ENCODE results near the gene SLC1A7.

The SLC1A7 gene

GRCh38 chr1:53160924-53161378 lies 18.5 kb upstream of the SLC1A7 start:
- no peak for DNase-seq (ENCODE audit: low read depth in 2 of 2)

GRCh38 chr1:53158900-53159299 lies 16.5 kb upstream of the SLC1A7 start:
- DNase-seq (ENCODE audit: low read depth in 2 of 2) = no peak

- no peak for DNase-seq (ENCODE audit: low read depth in 2 of 2)
Measured at GRCh38 chr1:53156783-53157182, 14.3 kb upstream of the SLC1A7 start.

GRCh38 chr1:53155945-53156344 lies 13.5 kb upstream of the SLC1A7 start:
- no peak for DNase-seq (ENCODE audit: low read depth in 2 of 2)

- no peak for DNase-seq (ENCODE audit: low read depth in 2 of 2)
Measured at GRCh38 chr1:53155534-53155933, 13.1 kb upstream of the SLC1A7 start.

- DNase-seq (ENCODE audit: low read depth in 2 of 2) = no peak
Measured at GRCh38 chr1:53154859-53155438, 12.5 kb upstream of the SLC1A7 start.

- no peak for DNase-seq (ENCODE audit: low read depth in 2 of 2)
Measured at GRCh38 chr1:53153752-53154151, 11.3 kb upstream of the SLC1A7 start.

- DNase-seq (ENCODE audit: low read depth in 2 of 2) = no peak
Measured at GRCh38 chr1:53148123-53148522, 5.7 kb upstream of the SLC1A7 start.

GRCh38 chr1:53147174-53147573 lies 4.7 kb upstream of the SLC1A7 start:
- no peak for DNase-seq (ENCODE audit: low read depth in 2 of 2)

GRCh38 chr1:53145942-53146708 lies 3.7 kb upstream of the SLC1A7 start:
- no peak for DNase-seq (ENCODE audit: low read depth in 2 of 2)

- DNase-seq (ENCODE audit: low read depth in 2 of 2) = no peak
Measured at GRCh38 chr1:53145619-53145941, 3.1 kb upstream of the SLC1A7 start.

- no peak for DNase-seq (ENCODE audit: low read depth in 2 of 2)
Measured at GRCh38 chr1:53145051-53145600, 2.7 kb upstream of the SLC1A7 start.

- no peak for DNase-seq (ENCODE audit: low read depth in 2 of 2)
Measured at GRCh38 chr1:53144201-53144600, 1.8 kb upstream of the SLC1A7 start.

- no peak for DNase-seq (ENCODE audit: low read depth in 2 of 2)
Measured at GRCh38 chr1:53143527-53143926, 1.1 kb upstream of the SLC1A7 start.

GRCh38 chr1:53141487-53142055 lies 867 bp downstream of the SLC1A7 start:
- no peak for DNase-seq (ENCODE audit: low read depth in 2 of 2)

GRCh38 chr1:53140451-53140850 lies 2.0 kb downstream of the SLC1A7 start:
- no peak for DNase-seq (ENCODE audit: low read depth in 2 of 2)

- no peak for DNase-seq (ENCODE audit: low read depth in 2 of 2)
Measured at GRCh38 chr1:53139951-53140361, 2.5 kb downstream of the SLC1A7 start.

GRCh38 chr1:53138991-53139884 lies 3.2 kb downstream of the SLC1A7 start:
- no peak for DNase-seq (ENCODE audit: low read depth in 2 of 2)

- no peak for DNase-seq (ENCODE audit: low read depth in 2 of 2)
Measured at GRCh38 chr1:53137729-53138128, 4.7 kb downstream of the SLC1A7 start.

- DNase-seq (ENCODE audit: low read depth in 2 of 2) = no peak
Measured at GRCh38 chr1:53135735-53136114, 6.7 kb downstream of the SLC1A7 start.

- no peak for DNase-seq (ENCODE audit: low read depth in 2 of 2)
Measured at GRCh38 chr1:53134961-53135734, 7.3 kb downstream of the SLC1A7 start.

Data from stimulated activated CD8-positive, alpha-beta memory T cell treated with anti-CD3 and anti-CD28 coated beads, Interleukin-15, amount 100 ng/mL, for 4 hours (primary cell).